LHCN-M2 (cell line): ENCODE data around the gene PTHLH. TPM values are rescaled to one million over a fixed set of nuclear protein-coding genes. Genes with fewer than 3 reads are reported as not detected.

Experiments
- DNase-seq: peaks from one replicate; pipeline ENCODE4 v3.0.0-alpha.2; 2012; ENCODE audit warnings: low read depth
- total RNA-seq: library from RNA; depleted of rRNA; stranded (reverse); fragments of >200 nt; gene quantifications from 2 replicates; pipeline ENCODE4 v1.2.3, GENCODE V29; 2014; rRNA removed

Gene PTHLH
- total RNA-seq, 1 experiment from 2014 or later = 0.63 TPM

DNA sequence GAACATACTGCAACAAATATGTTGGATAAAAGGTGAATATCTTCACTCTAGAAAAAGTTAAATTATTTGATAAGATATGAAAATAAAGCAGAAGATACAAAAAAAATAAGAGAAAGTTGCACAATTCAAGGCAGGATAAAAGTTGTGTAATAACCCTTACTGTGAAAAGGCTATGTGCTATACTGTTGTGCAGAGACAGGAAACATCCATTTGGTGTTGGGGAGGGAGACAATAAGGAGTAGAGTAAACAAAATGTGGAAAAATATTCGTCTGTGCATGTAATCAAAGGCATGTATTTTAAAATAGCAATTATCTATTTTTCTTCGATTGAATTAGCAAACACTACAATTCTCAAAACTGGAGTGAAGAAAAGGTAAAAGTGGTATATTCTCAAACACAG is 34.8 kb downstream of the PTHLH start:
- DNase-seq = no peak

GRCh38 chr12:27936196-27936595 is 36.3 kb downstream of the PTHLH start:
- no peak for DNase-seq

- DNase-seq = no peak
These were observed 38.3 kb downstream of the PTHLH start for GRCh38 chr12:27934276-27934675.

DNA sequence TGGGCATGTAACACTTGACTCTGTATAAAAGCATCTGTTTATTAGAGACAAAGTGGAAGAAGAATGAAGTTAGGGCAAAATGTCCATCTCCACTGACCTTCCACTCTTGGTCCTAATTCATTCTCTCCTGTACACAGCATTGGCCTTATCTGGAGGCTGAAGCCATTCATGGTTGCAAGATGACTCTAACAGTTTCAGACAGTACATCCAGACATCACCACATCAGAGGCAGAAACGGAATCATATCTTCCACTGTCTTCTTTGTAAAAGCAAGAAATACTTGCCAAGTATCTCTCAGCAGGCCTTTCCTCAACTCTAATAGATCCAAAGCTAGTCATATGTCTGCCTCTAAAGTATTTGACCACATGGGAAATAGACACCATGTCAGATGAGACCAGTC is 41.1 kb downstream of the PTHLH start:
- DNase-seq = no peak

DNA sequence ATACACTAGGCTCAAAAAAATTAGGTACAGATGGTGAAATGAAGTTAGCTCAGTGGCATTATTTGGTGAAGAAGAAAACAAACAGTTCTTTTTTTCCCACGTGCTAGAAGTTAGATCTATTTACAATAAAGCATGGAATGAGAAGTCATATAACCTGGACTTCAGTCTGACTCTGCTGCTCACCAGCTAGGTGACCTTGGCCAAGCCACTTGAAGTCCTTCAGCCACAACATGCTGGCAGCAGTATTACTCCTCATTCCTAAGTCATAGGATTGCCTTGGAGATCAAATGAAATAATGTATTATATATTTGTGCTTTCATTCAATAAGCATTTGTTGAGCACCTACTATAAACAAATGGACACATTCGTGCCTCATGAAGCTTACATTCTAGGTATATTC is 45.2 kb downstream of the PTHLH start:
- DNase-seq = no peak

- peak; percentile 5 for DNase-seq
These were observed 48.0 kb downstream of the PTHLH start for GRCh38 chr12:27924350-27925135.

DNA sequence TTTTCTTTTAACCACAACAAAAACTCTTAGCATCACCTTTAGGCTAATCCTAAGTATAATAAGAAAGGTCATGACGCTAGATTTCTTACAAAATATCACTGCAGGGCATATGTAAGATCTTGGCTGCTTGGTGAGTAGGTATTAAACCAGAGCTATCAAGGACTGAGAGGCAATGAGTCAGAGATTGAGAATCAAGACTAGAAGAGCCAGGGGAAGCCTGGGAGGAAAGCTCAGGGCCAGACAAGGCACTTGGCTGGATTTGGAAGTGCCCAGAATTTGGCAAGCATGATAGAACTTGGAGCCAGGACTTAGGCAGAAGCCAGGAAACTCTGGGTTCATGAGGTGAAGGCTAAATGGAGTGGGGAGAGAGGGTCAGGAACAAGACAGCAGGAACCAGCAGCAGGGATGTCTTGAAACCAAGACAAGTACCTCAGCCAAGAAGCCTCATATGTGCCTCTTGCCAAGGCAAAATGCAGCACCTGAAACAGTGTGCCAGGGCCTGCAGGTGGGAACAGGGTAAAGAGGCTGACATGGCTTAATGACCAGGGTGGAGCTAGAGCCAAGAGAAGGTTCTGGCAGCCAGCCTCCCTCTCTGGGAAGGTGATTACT is 49.9 kb downstream of the PTHLH start:
- peak; percentile 13 for DNase-seq

DNA sequence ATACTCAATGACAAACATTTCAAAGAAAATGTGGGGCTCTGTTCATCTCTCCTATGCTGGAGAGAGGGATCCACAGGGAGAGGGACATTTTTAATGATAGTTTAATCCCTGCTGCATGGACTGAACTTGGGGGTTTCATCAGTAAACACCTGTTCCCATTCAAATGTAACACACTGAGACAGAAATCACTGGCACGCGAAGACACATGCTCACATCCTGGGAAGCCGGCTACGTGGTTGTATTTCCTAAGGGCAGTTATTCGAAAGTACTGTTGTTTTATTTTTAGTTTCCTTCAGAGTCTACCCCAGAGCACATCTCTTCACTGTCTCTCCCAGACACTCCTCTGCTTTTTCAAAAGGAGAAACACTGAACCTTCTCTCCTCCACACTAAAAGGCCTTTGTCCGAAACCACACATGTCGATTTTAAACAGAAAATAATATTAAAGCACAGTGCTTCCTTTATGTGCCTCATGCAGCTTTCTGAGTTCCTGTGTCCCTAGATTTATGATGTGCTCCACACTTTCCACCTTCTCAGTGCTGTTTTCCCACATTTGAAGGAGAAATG is 52.8 kb downstream of the PTHLH start:
- DNase-seq = no peak

- DNase-seq = no peak
These were observed 57.0 kb downstream of the PTHLH start for GRCh38 chr12:27915536-27915935.

- no peak for DNase-seq
These were observed 57.5 kb downstream of the PTHLH start for GRCh38 chr12:27915021-27915420.

GRCh38 chr12:27913999-27914614 is 58.4 kb downstream of the PTHLH start:
- DNase-seq = no peak

- DNase-seq = no peak
These were observed 61.1 kb downstream of the PTHLH start for GRCh38 chr12:27911397-27911796.

Other genes starting within 250 kb of the PTHLH start
- gene KLHL42, start 192.5 kb downstream of the PTHLH start, total RNA-seq = 19.8 and 21.5 TPM in 2 replicates
- not detected in 2 replicates for gene MANSC4, start 192.5 kb downstream of the PTHLH start, total RNA-seq
- gene CCDC91, start 217.7 kb upstream of the PTHLH start, total RNA-seq = 13.9 and 14.7 TPM in 2 replicates